Body of pancreas (tissue), 4 donors: Measurements from ENCODE around the gene GRIA1. TPM values are rescaled to one million over a fixed set of nuclear protein-coding genes. Genes with fewer than 3 reads are reported as not detected.

Experiments
- ATAC-seq: fragments of 150-250 bp; one replicate; pipeline ENCODE4 v1.9.1; 2016
- DNase-seq, 4 donors: peaks; one replicate each; pipeline ENCODE4 v3.0.0-alpha.2; 2019
- H3K27ac ChIP-seq, 4 donors: fragments of 200-600 bp; sonication (generic); 1 replicate in 3 of 4; 2 replicates in 1 of 4; pipeline versions ENCODE4 v1.5.1 to v1.6.1; 2016 to 2019; ENCODE audit warnings: mild to moderate bottlenecking in 1 of 4, mixed read lengths in 1 of 4, moderate library complexity in 1 of 4
- H3K27me3 ChIP-seq, 2 donors: fragments of 200-600 bp; sonication (generic); one replicate each; pipeline ENCODE4 v1.6.0; 2016; ENCODE audit warnings: mild to moderate bottlenecking in 1 of 2
- H3K36me3 ChIP-seq, 2 donors: fragments of 200-600 bp; sonication (generic); replicated peaks in 1 of 2; 2 replicates each; pipeline ENCODE4 v1.5.1; 2016; ENCODE audit warnings: low read depth in 2 of 2; ENCODE audit not compliant: insufficient read depth in 1 of 2
- H3K4me1 ChIP-seq: fragments of 200-600 bp; sonication (generic); one replicate; pipeline ENCODE4 v1.6.0; 2016
- H3K4me3 ChIP-seq, 2 donors: fragments of 200-600 bp; sonication (generic); 1 replicate in 1 of 2; 2 replicates in 1 of 2; pipeline ENCODE4 v1.5.1; 2016 to 2019
- H3K9me3 ChIP-seq, 3 donors: fragments of 200-600 bp; sonication (generic); 1 replicate in 2 of 3; 2 replicates in 1 of 3; pipeline ENCODE4 v1.5.1; 2016
- CTCF ChIP-seq, 7 experiments: fragments of 450-650 bp in 4 of 7; fragments of 200-600 bp in 3 of 7; sonication (generic) in 3 of 7; IDR thresholded peaks; one replicate each; pipeline ENCODE4 v1.5.1; 2016 to 2019; ENCODE audit warnings: antibody characterized with exemption in 7 of 7
- POLR2A ChIP-seq, 3 donors: fragments of 450-650 bp; IDR thresholded peaks; one replicate each; pipeline ENCODE4 v1.6.1; 2016; ENCODE audit warnings: antibody characterized with exemption in 3 of 3, mild to moderate bottlenecking in 2 of 3
- WGBS, 2 donors: methylation state at CpG; one replicate each; pipeline ENCODE4 v1.1.5; 2017; 5-methylcytosine and 5-hydroxymethylcytosine counted together
- intact Hi-C: fragments of 100-400 bp; cut with DNase I; formaldehyde crosslinking; loops from one replicate; pipeline ENCODE4 v1.15.1; 2023
- total RNA-seq, 2 donors: library from RNA; depleted of rRNA; stranded (reverse); fragments of >200 nt; gene quantifications; one replicate each; pipeline ENCODE4 v1.1.0, GENCODE V29; 2016

GRIA1 gene
- total RNA-seq, 2 donors from 2014 or later, result 0.26 to 2.6 TPM

DNA sequence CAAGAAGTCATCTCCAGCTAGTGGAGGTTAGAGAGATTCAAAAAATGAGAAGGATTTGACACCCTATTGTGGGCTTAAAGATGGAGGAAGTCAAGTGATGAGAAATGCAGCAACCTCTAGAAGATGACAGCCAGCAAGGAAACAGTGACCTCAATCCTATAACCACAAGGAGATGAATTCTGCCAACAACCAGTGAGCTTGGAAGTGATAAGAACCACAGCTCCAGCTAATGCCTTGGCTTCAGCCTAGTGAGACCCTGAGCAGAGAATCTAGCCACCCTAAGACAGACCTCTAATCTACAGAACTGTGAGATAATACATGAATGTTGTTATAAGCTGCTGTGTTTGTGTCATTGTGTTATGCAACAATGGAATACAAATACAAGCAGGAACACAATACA lies 262.4 kb downstream of the GRIA1 start:
- no peak overlapping the region for H3K4me3 ChIP-seq
- no peaks in the 10 kb centered on the region for H3K9me3 ChIP-seq
- intact Hi-C loops, result no loop called here
- no peaks in the 10 kb centered on the region for H3K27me3 ChIP-seq
- no peak for TF ChIP-seq CTCF (IDR thresholded peaks at IDR 0.05)
- TF ChIP-seq POLR2A (IDR thresholded peaks at IDR 0.05), result no peak
- no peaks in the 10 kb centered on the region for H3K36me3 ChIP-seq
- H3K4me1 ChIP-seq, result no peaks in the 10 kb centered on the region
- DNase-seq (no peak), ATAC-seq (no peak)
- no peak overlapping the region for H3K27ac ChIP-seq

DNA sequence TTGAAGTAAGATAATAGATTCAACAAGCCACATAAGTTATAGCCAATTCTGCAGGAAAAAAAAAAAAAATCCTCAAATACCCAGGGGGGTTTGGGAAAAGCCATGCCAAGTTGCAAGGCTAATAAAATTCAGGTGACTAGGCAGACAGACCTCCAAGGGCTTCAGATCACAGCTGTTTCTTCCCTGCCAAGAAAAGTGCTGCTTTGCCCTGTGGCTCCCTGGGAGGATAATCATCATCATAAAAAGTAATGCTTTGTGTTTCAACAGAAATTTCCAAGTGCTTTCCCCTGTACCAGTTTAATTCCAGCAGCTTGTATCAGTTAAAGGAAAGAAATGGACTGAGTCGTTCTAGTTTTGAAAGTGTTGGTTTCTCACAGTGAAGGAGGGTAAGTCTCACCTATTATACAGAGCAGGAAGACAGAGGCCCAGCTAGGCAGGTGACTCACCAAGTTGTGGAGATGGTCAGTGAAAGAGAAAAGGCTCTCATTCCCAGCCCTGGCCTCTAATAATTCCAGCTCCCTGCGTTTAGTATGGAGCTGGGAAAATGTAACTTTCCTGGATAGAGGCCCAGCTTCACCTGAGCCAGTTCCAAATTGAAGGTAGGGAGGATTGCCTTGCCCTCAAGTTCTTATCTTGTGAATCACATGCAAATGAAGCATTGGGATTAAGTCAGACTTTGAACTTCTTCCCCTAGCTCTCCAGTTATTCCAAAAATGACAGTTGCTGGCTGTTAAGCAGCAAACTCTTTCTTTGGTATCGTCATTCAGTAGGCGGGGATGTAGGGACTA lies 263.4 kb downstream of the GRIA1 start:
- Histone ChIP-seq H3K4me1 (no peaks in the 10 kb centered on the region), H3K27me3 (no peaks in the 10 kb centered on the region), H3K4me3 (no peak overlapping the region), H3K27ac (no peak overlapping the region), H3K36me3 (no peaks in the 10 kb centered on the region), H3K9me3 (no peaks in the 10 kb centered on the region)
- intact Hi-C loops, result no loop called here
- ATAC-seq (no peak), DNase-seq (no peak)
- no peak for TF ChIP-seq CTCF (IDR thresholded peaks at IDR 0.05)
- no peak for TF ChIP-seq POLR2A (IDR thresholded peaks at IDR 0.05)
- WGBS, 2 donors, result 53 to 65% methylated on average over 4 of the region's 4 CpGs

GRCh38 chr5:153755913-153756500 lies 265.5 kb downstream of the GRIA1 start:
- Histone ChIP-seq H3K27ac (no peak overlapping the region), H3K36me3 (no peaks in the 10 kb centered on the region), H3K4me3 (no peak overlapping the region), H3K27me3 (no peaks in the 10 kb centered on the region), H3K4me1 (no peaks in the 10 kb centered on the region), H3K9me3 (peaks cover 0 to 3% (median 0%) of the 10 kb centered on the region in 3 donors)
- TF ChIP-seq POLR2A (IDR thresholded peaks at IDR 0.05) (no peak), CTCF (IDR thresholded peaks at IDR 0.05) (no peak)
- 53 to 75% methylated on average over 1 of the region's 1 CpG for WGBS, 2 donors
- intact Hi-C loops, result no loop called here
- DNase-seq (no peak), ATAC-seq (no peak)

DNA sequence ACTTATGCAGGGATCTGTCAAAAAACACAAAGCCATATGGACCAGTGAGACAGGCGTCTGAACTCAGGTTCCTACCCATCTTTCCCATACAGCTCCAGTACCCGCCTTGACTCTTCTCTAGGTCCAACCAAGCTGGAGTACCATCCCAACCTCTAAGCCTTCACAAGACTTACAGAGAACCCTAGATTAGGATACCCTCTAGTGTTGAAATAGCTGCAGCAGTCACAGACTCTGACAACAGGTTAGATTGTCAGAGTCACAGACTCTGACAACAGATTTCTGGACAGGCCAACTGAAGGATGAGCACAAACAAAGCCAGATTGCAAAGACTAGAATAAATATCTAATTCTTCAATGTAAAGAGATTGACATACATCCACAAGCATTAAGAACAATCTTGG lies 266.1 kb downstream of the GRIA1 start:
- ATAC-seq, result no peak
- Histone ChIP-seq H3K27ac (no peak overlapping the region), H3K4me1 (no peaks in the 10 kb centered on the region), H3K27me3 (no peaks in the 10 kb centered on the region), H3K36me3 (no peaks in the 10 kb centered on the region), H3K4me3 (no peak overlapping the region), H3K9me3 (peaks cover 0 to 3% (median 0%) of the 10 kb centered on the region in 3 donors)
- WGBS, 2 donors, result 62 to 71% methylated on average over 2 of the region's 2 CpGs
- DNase-seq, result no peak
- intact Hi-C loops, result no loop called here
- no peak for TF ChIP-seq CTCF (IDR thresholded peaks at IDR 0.05)

DNA sequence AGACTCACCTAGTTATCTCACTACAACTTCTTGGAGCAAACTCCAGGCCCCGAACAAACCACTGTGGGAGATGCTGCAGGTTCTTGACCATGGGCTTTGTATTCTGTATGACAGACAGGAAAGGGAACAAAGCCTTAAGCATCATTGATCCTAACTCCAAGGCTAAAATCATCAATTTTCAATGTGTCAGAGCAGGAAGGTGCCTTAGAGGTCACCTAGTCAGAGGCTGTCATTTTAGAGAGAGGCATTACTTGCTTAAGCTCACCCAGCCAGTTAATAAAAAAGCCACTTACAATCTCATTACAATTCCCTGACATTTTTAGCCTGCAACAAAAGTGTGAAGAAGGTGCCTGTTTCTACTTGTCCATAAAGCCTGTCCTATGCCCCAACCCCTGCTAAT lies 275.5 kb downstream of the GRIA1 start:
- no peak for DNase-seq
- 0 to 28% methylated on average over 1 of the region's 1 CpG for WGBS, 2 donors
- ATAC-seq, result no peak
- no peaks in the 10 kb centered on the region for H3K27me3 ChIP-seq
- no peaks in the 10 kb centered on the region for H3K9me3 ChIP-seq
- H3K27ac ChIP-seq, result no peak overlapping the region
- no peak overlapping the region for H3K4me3 ChIP-seq
- intact Hi-C loops, result no loop called here
- no peaks in the 10 kb centered on the region for H3K36me3 ChIP-seq
- H3K4me1 ChIP-seq, result no peaks in the 10 kb centered on the region
- TF ChIP-seq CTCF (IDR thresholded peaks at IDR 0.05) (no peak), POLR2A (IDR thresholded peaks at IDR 0.05) (no peak)
